Panc1 (cell line): ENCODE data around the gene FAM110A. TPM values are rescaled to one million over a fixed set of nuclear protein-coding genes. Genes with fewer than 3 reads are reported as not detected.

Source experiments
- ATAC-seq: fragments of 200-7000 bp; cut with Tn5 transposase; 2 replicates; pipeline ENCODE4 v1.9.1; 2020; ENCODE audit warnings: mild to moderate bottlenecking, moderate library complexity
- BruUV-seq: library from RNA; stranded (reverse); fragments of 400-500 nt; replicated peaks from 2 replicates; lab custom pipeline; 2021; lab: Mats Ljungman, UMichigan
- CTCF ChIA-PET: fragments of 300-600 bp; sonication (Branson Sonifier 250); formaldehyde crosslinking; loops from one replicate; lab custom pipeline; 2022; ENCODE audit warnings: antibody characterized with exemption; lab: Charles Lee
- POLR2A ChIA-PET: fragments of 300-600 bp; sonication (Branson Sonifier 250); formaldehyde crosslinking; loops from one replicate; lab custom pipeline; 2022; ENCODE audit warnings: antibody characterized with exemption; lab: Charles Lee
- DNase-seq: peaks from one replicate; pipeline ENCODE4 v3.0.0-alpha.2; 2010; ENCODE audit warnings: low read depth, low spot score
- H3K27ac ChIP-seq: 2 replicates; pipeline ENCODE4 v1.5.1; 2011; ENCODE audit warnings: mild to moderate bottlenecking, low read length, inconsistent platforms
- H3K27me3 ChIP-seq: fragments of 200-500 bp; sonication (Bioruptor generic); 2 replicates; pipeline ENCODE4 v1.6.0; 2014; ENCODE audit warnings: low read length, inconsistent platforms; ENCODE audit not compliant: control insufficient read depth, insufficient read depth
- H3K36me3 ChIP-seq: fragments of 200-500 bp; sonication (Bioruptor generic); 2 replicates; pipeline ENCODE4 v1.5.1; 2014; ENCODE audit warnings: inconsistent platforms, mild to moderate bottlenecking, low read length, moderate library complexity; ENCODE audit not compliant: control insufficient read depth, insufficient read depth
- H3K4me1 ChIP-seq: 2 replicates; pipeline ENCODE4 v1.5.1; 2011; ENCODE audit warnings: inconsistent platforms, mild to moderate bottlenecking, low read length, moderate library complexity; ENCODE audit not compliant: control insufficient read depth, insufficient read depth
- H3K4me3 ChIP-seq, 2 experiments: 2 replicates each; pipeline ENCODE4 v1.5.1; 2011 to 2012; ENCODE audit warnings: low read depth in 2 of 2, low read length in 2 of 2, mild to moderate bottlenecking in 2 of 2, inconsistent platforms in 1 of 2, moderate library complexity in 1 of 2
- H3K9me3 ChIP-seq: fragments of 200-500 bp; sonication (Bioruptor generic); 2 replicates; pipeline ENCODE4 v1.5.1; 2014; ENCODE audit warnings: low read depth, mild to moderate bottlenecking, inconsistent platforms, low read length, moderate library complexity; ENCODE audit not compliant: control insufficient read depth, insufficient read depth
- POLR2AphosphoS5 ChIP-seq: IDR thresholded peaks from 2 replicates; pipeline ENCODE4 v1.6.1; 2012; ENCODE audit warnings: mild to moderate bottlenecking, low read depth, low read length, moderate library complexity
- SIN3A ChIP-seq: IDR thresholded peaks from 2 replicates; pipeline ENCODE4 v1.6.1; 2012; ENCODE audit warnings: low read depth, mild to moderate bottlenecking, low read length, moderate library complexity, borderline replicate concordance; ENCODE audit not compliant: insufficient read depth
- TCF7L2 ChIP-seq: IDR thresholded peaks from 2 replicates; pipeline ENCODE4 v1.6.1; 2011; ENCODE audit warnings: mild to moderate bottlenecking, low read depth, low read length, inconsistent platforms
- in situ Hi-C: cut with HindIII; loops from 2 replicates; pipeline ENCODE4 v1.10.0; 2016; ENCODE audit warnings: low sequenced_read_pairs, low pct_unique_long_range_greater_than_20kb
- intact Hi-C: fragments of 100-400 bp; cut with micrococcal nuclease; formaldehyde crosslinking; loops from one replicate; pipeline ENCODE4 v1.10.0; 2022; ENCODE audit not compliant: unreplicated experiment
- total RNA-seq: library from RNA; stranded (reverse); gene quantifications from one replicate; pipeline ENCODE4 v1.2.1, GENCODE V29; 2021; ENCODE audit not compliant: unreplicated experiment
- TF ChIP-seq, protein P1 (sequence below): fragments of 450-650 bp; IDR thresholded peaks from 2 replicates; pipeline ENCODE4 v1.5.1; 2017; ENCODE audit warnings: mild to moderate bottlenecking
- TF ChIP-seq, protein P2 (sequence below), 2 experiments: IDR thresholded peaks; 2 replicates each; pipeline ENCODE4 v1.6.1; 2011 to 2012; ENCODE audit warnings: low read depth in 2 of 2, control low read depth in 1 of 2, low read length in 1 of 2, mild to moderate bottlenecking in 1 of 2, moderate library complexity in 1 of 2; ENCODE audit not compliant: insufficient read depth in 1 of 2

FAM110A gene
- total RNA-seq, 1 experiment from 2014 or later = 7.8 TPM

DNA sequence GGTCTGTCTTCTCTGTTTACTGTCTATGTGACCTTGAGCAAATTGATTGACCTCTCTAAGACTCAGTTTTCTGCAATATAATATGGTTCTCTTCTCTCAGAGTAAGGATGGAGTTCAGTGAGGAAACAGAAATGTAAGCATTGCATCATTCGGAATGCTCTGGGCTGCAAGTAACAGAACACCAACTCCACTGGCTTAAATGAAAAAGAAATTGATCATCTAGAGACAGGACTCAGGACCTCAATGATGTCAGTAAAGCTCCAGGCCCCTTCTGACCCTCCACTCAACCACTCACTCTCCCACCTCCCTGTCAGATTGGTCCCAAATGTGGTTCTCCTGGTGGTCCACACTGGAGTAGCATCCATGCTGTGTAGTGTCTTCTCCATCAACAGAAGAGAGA, 31.9 kb downstream of the FAM110A start:
- TF ChIP-seq, protein P1, sequence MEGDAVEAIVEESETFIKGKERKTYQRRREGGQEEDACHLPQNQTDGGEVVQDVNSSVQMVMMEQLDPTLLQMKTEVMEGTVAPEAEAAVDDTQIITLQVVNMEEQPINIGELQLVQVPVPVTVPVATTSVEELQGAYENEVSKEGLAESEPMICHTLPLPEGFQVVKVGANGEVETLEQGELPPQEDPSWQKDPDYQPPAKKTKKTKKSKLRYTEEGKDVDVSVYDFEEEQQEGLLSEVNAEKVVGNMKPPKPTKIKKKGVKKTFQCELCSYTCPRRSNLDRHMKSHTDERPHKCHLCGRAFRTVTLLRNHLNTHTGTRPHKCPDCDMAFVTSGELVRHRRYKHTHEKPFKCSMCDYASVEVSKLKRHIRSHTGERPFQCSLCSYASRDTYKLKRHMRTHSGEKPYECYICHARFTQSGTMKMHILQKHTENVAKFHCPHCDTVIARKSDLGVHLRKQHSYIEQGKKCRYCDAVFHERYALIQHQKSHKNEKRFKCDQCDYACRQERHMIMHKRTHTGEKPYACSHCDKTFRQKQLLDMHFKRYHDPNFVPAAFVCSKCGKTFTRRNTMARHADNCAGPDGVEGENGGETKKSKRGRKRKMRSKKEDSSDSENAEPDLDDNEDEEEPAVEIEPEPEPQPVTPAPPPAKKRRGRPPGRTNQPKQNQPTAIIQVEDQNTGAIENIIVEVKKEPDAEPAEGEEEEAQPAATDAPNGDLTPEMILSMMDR = no peak
- TF ChIP-seq TCF7L2 = no peak
- TF ChIP-seq SIN3A = no peak
- no peak for TF ChIP-seq POLR2AphosphoS5
- TF ChIP-seq, protein P2, sequence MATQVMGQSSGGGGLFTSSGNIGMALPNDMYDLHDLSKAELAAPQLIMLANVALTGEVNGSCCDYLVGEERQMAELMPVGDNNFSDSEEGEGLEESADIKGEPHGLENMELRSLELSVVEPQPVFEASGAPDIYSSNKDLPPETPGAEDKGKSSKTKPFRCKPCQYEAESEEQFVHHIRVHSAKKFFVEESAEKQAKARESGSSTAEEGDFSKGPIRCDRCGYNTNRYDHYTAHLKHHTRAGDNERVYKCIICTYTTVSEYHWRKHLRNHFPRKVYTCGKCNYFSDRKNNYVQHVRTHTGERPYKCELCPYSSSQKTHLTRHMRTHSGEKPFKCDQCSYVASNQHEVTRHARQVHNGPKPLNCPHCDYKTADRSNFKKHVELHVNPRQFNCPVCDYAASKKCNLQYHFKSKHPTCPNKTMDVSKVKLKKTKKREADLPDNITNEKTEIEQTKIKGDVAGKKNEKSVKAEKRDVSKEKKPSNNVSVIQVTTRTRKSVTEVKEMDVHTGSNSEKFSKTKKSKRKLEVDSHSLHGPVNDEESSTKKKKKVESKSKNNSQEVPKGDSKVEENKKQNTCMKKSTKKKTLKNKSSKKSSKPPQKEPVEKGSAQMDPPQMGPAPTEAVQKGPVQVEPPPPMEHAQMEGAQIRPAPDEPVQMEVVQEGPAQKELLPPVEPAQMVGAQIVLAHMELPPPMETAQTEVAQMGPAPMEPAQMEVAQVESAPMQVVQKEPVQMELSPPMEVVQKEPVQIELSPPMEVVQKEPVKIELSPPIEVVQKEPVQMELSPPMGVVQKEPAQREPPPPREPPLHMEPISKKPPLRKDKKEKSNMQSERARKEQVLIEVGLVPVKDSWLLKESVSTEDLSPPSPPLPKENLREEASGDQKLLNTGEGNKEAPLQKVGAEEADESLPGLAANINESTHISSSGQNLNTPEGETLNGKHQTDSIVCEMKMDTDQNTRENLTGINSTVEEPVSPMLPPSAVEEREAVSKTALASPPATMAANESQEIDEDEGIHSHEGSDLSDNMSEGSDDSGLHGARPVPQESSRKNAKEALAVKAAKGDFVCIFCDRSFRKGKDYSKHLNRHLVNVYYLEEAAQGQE (IDR thresholded peaks at IDR 0.05; ENCODE audit: insufficient read depth in 1 of 2, low read depth in 2 of 2, low read length in 1 of 2) = no peak
- intact Hi-C loops (no loop called here), in situ Hi-C loops (no loop called here)
- Histone ChIP-seq H3K27ac (no peak overlapping the region), H3K27me3 (no peaks in the 10 kb centered on the region; the same call in 1 of the 2 replicates), H3K4me3 (no peak overlapping the region), H3K4me1 (no peaks in the 10 kb centered on the region), H3K9me3 (no peaks in the 10 kb centered on the region), H3K36me3 (no peaks in the 10 kb centered on the region)
- ChIA-PET CTCF (no interaction called here), POLR2A (interaction anchor here (0.7 kb wide), 1 partner anchor 155 kb away, joined by 4 read pairs; no protein-coding TSS in a partner anchor)
- BruUV-seq = no TSS peak
- DNase-seq (no peak), ATAC-seq (no peak)

DNA sequence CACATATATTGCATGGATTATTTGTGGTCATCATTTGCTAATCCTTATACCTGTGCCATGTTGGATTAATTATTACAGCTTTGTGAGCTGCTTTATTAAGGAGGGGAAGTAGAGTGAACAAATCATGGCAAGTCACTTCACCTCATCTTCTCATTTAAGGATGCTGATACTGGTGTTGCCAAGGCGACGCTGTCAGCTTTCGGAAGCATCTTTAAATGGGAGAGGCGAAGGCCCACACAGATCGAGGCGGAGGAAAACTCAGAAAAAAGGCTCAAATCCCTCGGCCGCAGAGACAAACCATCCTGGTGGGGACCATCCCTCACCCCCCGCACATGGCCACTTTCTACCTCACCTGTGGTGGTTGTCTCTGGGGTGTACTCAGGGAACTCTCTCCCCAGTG, 34.8 kb downstream of the FAM110A start:
- ChIA-PET CTCF (interaction anchor here (0.6 kb wide), 1 partner anchor 19 kb away, joined by 6 read pairs; no protein-coding TSS in a partner anchor), POLR2A (no interaction called here)
- intact Hi-C loops = no loop called here
- no peak for DNase-seq
- H3K4me3 ChIP-seq = no peak overlapping the region
- H3K4me1 ChIP-seq = no peaks in the 10 kb centered on the region
- in situ Hi-C loops = no loop called here
- no peaks in the 10 kb centered on the region; the same call in 1 of the 2 replicates for H3K27me3 ChIP-seq
- no peaks in the 10 kb centered on the region for H3K36me3 ChIP-seq
- ATAC-seq = no peak
- no peaks in the 10 kb centered on the region for H3K9me3 ChIP-seq
- no TSS peak for BruUV-seq
- TF ChIP-seq TCF7L2 (no peak), POLR2AphosphoS5 (no peak), SIN3A (no peak)
- TF ChIP-seq, protein P2 (IDR thresholded peaks at IDR 0.05; ENCODE audit: insufficient read depth in 1 of 2, low read depth in 2 of 2, low read length in 1 of 2) = no peak
- TF ChIP-seq, protein P1 = no peak
- H3K27ac ChIP-seq = no peak overlapping the region
